T-helper 2 cell treated with Interferon-gamma antibody and Interleukin-4, amounts not matched to agents 100 ng/mL and 5 ng/mL, for 36 hours (primary cell): ENCODE data around the gene EPHA8. TPM values are rescaled to one million over a fixed set of nuclear protein-coding genes. Genes with fewer than 3 reads are reported as not detected.

ENCODE experiments used
- intact Hi-C: fragments of 100-400 bp; cut with micrococcal nuclease; formaldehyde crosslinking; loops from one replicate; pipeline ENCODE4 v1.15.1; 2023
- total RNA-seq: library from RNA; stranded (reverse); gene quantifications from 2 replicates; pipeline ENCODE4 v1.2.3, GENCODE V29; 2022

Gene EPHA8
- total RNA-seq, 1 donor from 2014 or later, result not detected

- intact Hi-C loops, result no loop called here
These were observed 50.7 kb downstream of the EPHA8 start for GRCh38 chr1:22613951-22614350.

- intact Hi-C loops, result no loop called here
These were observed 52.6 kb downstream of the EPHA8 start for GRCh38 chr1:22615886-22616285.

- intact Hi-C loops, result no loop called here
These were observed 53.3 kb downstream of the EPHA8 start for GRCh38 chr1:22616571-22616970.

GRCh38 chr1:22618056-22618455 is 54.8 kb downstream of the EPHA8 start:
- intact Hi-C loops, result no loop called here

GRCh38 chr1:22619252-22619651 is 56.0 kb downstream of the EPHA8 start:
- intact Hi-C loops, result no loop called here

- intact Hi-C loops, result no loop called here
These were observed 56.5 kb downstream of the EPHA8 start for GRCh38 chr1:22619798-22620197.

- intact Hi-C loops, result no loop called here
These were observed 58.5 kb downstream of the EPHA8 start for GRCh38 chr1:22621761-22622160.

GRCh38 chr1:22625262-22625925 is 62.1 kb downstream of the EPHA8 start:
- intact Hi-C loops, result no loop called here

- intact Hi-C loops, result no loop called here
These were observed 63.2 kb downstream of the EPHA8 start for GRCh38 chr1:22626237-22627157.

- intact Hi-C loops, result no loop called here
These were observed 64.0 kb downstream of the EPHA8 start for GRCh38 chr1:22627331-22627730.

GRCh38 chr1:22628698-22629444 is 65.6 kb downstream of the EPHA8 start:
- intact Hi-C loops, result no loop called here

GRCh38 chr1:22629886-22630285 is 66.6 kb downstream of the EPHA8 start:
- intact Hi-C loops, result no loop called here

GRCh38 chr1:22633697-22634463 is 70.6 kb downstream of the EPHA8 start:
- intact Hi-C loops, result no loop called here

GRCh38 chr1:22635436-22635835 is 72.1 kb downstream of the EPHA8 start:
- intact Hi-C loops, result no loop called here

- intact Hi-C loops, result no loop called here
These were observed 73.1 kb downstream of the EPHA8 start, which contains the start of gene C1QA for GRCh38 chr1:22636353-22636752. C1QA (plus strand) TSS chr1:22636628; CDS start chr1:22637617, 989 bp downstream.

- intact Hi-C loops, result no loop called here
These were observed 73.6 kb downstream of the EPHA8 start for GRCh38 chr1:22636927-22637326.

GRCh38 chr1:22637907-22638445 is 74.7 kb downstream of the EPHA8 start:
- intact Hi-C loops, result no loop called here

- intact Hi-C loops, result no loop called here
These were observed 75.4 kb downstream of the EPHA8 start for GRCh38 chr1:22638476-22639234.

GRCh38 chr1:22639286-22639685 is 76.0 kb downstream of the EPHA8 start:
- intact Hi-C loops, result no loop called here

- intact Hi-C loops, result no loop called here
These were observed 78.0 kb downstream of the EPHA8 start for GRCh38 chr1:22641247-22641646.
